ENCODE data around the gene STOX2.
A peak's percentile ranks its signal among the peaks of the same experiment; 100 is the strongest.

The STOX2 gene

DNA sequence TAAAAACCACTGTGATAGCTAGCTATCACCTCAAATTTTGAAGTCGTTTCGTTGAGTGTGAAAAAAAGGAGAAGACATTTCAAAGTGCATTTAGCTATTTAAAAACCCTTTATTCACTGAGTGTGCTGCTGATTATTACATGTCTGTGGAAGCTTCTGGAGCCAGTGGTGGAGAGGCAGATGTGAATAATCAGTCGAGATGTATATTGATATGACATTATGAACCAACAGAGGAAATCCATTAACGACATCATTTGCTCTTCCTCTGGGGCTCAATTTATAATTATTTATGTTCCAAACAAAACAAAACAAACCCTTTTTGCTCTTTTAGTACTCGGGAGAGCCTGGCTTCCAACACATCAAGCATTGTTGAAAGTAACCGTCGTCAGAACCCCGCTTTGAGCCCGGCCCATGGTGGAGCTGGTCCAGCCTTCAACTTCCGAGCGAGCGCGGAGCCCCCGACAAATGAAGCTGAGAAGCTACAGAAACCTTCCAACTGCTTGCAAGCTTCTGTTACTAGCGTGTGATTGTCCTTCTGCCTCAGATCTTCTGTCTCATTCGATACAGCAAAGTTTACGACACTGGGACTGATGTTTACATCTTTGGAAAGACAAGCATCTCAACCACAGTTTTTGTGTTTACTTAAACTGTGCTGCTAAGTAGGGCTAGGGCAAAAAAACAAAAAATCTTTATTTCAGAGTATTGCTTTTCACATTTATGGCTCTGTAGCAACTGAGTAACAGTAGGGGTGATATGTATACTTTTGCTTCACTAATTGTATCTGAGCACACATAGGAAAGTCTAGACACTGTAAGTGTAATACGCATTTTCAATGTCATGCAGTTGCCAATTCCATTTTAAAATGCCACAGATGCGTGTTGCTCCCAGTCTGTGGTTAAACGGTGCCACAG is 111.9 kb downstream of the STOX2 start:
- Histone ChIP-seq H3K9ac (ENCODE audit: low read length) (no peak overlapping the region), H3K27ac (ENCODE audit: low read depth, low read length) (peak overlapping the region; percentile 22), H3K4me3 (ENCODE audit: low read depth in 1 of 2, low read length in 2 of 2) (peak overlapping the region in 1 of 2 donors; percentile 16), H3K27me3 (ENCODE audit: control insufficient read depth in 1 of 2, insufficient read depth in 2 of 2, low read length in 2 of 2) (no peaks in the 10 kb centered on the region), H3K36me3 (ENCODE audit: insufficient read depth, low read length) (no peaks in the 10 kb centered on the region), H3K4me1 (ENCODE audit: insufficient read depth, low read length) (peaks cover 3% of the 10 kb centered on the region), H3K9me3 (ENCODE audit: low read length) (no peaks in the 10 kb centered on the region)

DNA sequence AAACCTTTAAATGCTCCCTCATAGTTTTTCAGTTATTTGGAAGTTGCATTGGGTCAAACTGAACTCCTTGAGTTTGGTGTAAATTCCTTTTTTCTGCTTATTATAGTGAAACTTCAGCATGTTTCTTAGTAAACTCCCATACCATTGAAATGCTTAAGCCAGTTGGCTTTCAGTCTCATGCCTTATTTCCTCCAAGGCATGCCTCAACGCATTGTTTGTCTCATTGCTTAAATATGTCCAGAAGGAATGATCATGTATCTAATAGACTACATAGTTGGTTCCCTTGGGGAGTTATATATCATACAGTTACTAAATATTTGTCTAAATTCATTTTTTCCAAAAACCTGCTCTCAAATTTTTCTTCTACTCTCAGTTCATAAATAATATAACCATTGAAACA is 114.0 kb downstream of the STOX2 start:
- Histone ChIP-seq H3K27me3 (ENCODE audit: control insufficient read depth in 1 of 2, insufficient read depth in 2 of 2, low read length in 2 of 2) (no peaks in the 10 kb centered on the region), H3K9ac (ENCODE audit: low read length) (no peak overlapping the region), H3K27ac (ENCODE audit: low read depth, low read length) (no peak overlapping the region), H3K4me3 (ENCODE audit: low read depth in 1 of 2, low read length in 2 of 2) (no peak overlapping the region), H3K4me1 (ENCODE audit: insufficient read depth, low read length) (peaks cover 3% of the 10 kb centered on the region), H3K36me3 (ENCODE audit: insufficient read depth, low read length) (no peaks in the 10 kb centered on the region), H3K9me3 (ENCODE audit: low read length) (no peaks in the 10 kb centered on the region)

DNA sequence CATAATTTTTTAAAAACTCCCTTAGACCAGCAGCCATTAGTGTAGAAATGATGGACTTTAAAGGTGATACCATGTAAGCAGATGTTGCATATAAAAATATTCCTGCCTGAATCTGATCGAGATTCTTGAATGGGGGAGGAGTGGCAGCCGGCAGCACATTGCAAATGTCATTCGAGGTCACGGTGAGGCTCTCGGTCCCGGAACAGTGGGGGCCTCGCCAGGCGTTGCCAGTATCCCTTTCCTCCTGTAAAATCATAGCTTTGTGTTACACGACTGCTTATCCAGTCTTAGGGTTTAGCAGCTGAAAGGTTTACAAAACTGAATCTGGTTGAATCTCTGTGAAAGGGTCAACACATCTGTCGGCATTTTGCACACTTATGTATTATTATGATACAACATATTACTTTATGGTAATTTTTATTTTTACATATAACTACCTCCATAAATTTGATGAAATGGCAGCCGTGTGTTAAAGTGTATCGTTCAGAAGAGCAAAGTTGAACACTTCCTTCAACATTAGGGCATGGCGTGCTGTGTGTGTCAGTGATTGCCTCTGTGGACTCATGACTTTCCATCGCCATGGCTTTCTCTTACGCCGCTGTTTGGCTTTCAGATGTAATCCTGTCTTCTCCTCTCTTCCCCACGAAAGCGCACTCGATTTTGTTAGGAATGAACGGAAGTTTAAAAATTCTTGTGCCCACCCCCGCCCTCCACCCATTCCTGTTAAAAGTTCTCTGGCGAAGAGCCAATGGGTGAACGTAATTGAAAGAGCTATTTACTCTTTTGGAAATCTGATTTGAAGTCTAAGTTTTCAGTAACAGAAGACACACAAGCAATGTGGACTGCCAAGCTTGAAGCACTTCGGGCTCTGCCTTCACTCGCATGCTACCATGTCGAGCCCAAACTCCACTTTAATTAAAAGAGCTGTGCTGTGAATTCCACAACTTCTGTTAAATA is 114.8 kb downstream of the STOX2 start:
- Histone ChIP-seq H3K27ac (ENCODE audit: low read depth, low read length) (no peak overlapping the region), H3K4me3 (ENCODE audit: low read depth in 1 of 2, low read length in 2 of 2) (no peak overlapping the region)

DNA sequence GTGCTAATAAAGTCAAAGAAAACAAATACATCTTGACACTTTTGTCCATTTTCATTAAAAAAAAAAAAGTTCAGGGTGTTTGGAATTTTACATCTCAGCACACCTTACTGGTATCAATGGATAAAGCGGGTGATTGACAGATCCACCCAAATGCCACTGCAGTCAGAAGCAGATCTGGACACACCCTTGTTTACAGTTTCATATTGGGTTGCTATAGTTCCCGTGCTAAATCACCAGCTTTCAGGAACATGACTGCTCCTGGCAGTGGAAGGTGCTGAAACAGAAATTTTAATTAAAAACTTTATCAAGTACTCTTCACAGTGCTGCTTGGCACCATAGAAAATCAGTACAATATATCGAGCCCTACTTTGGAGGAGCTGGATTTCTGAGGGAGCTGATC is 116.3 kb downstream of the STOX2 start:
- Histone ChIP-seq H3K9me3 (ENCODE audit: low read length) (no peaks in the 10 kb centered on the region), H3K9ac (ENCODE audit: low read length) (no peak overlapping the region), H3K36me3 (ENCODE audit: insufficient read depth, low read length) (no peaks in the 10 kb centered on the region), H3K27ac (ENCODE audit: low read depth, low read length) (no peak overlapping the region), H3K4me3 (ENCODE audit: low read depth in 1 of 2, low read length in 2 of 2) (no peak overlapping the region), H3K27me3 (ENCODE audit: control insufficient read depth in 1 of 2, insufficient read depth in 2 of 2, low read length in 2 of 2) (no peaks in the 10 kb centered on the region), H3K4me1 (ENCODE audit: insufficient read depth, low read length) (peaks cover 3% of the 10 kb centered on the region)

More for the DNA sequence above, 114.8 kb downstream of the STOX2 start:
- Histone ChIP-seq H3K36me3 (ENCODE audit: insufficient read depth, low read length) (no peaks in the 10 kb centered on the region), H3K4me1 (ENCODE audit: insufficient read depth, low read length) (peaks cover 3% of the 10 kb centered on the region), H3K27me3 (ENCODE audit: control insufficient read depth in 1 of 2, insufficient read depth in 2 of 2, low read length in 2 of 2) (no peaks in the 10 kb centered on the region), H3K9me3 (ENCODE audit: low read length) (no peaks in the 10 kb centered on the region), H3K9ac (ENCODE audit: low read length) (no peak overlapping the region)

DNA sequence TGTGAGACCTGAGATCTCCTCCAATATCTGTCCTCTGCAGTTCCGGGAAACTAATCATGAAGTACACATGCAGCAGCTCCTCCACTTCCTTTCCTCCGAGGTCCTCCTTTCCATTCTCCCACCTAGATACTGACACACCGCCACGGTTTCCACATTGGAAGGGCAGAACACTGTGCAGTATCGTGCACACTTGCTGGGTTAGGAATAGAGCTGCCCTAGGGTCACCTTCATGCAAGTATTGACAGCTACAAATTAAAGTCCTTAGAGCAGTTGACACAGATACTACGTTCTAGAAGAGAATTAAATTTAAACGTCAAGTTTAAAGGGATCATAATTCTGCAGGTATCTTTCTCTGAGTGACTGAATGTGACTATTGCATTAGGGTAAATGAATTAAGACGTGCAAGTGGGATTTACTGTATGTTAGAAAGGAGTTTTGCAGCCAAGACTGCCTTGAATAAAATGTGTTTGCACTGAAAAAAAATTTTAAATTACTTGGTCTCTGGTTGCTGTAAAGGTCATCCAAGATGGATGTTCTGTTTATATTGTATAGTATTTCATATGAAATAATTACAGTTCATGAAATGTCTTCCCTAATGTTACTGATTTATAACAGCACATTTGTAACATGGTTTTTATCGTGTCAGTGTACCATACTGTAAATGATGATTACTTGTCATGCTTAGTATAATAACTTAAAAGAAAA is 117.7 kb downstream of the STOX2 start:
- Histone ChIP-seq H3K27me3 (ENCODE audit: control insufficient read depth in 1 of 2, insufficient read depth in 2 of 2, low read length in 2 of 2) (no peaks in the 10 kb centered on the region), H3K36me3 (ENCODE audit: insufficient read depth, low read length) (no peaks in the 10 kb centered on the region), H3K9ac (ENCODE audit: low read length) (no peak overlapping the region), H3K9me3 (ENCODE audit: low read length) (no peaks in the 10 kb centered on the region), H3K27ac (ENCODE audit: low read depth, low read length) (no peak overlapping the region), H3K4me1 (ENCODE audit: insufficient read depth, low read length) (no peaks in the 10 kb centered on the region), H3K4me3 (ENCODE audit: low read depth in 1 of 2, low read length in 2 of 2) (no peak overlapping the region)

DNA sequence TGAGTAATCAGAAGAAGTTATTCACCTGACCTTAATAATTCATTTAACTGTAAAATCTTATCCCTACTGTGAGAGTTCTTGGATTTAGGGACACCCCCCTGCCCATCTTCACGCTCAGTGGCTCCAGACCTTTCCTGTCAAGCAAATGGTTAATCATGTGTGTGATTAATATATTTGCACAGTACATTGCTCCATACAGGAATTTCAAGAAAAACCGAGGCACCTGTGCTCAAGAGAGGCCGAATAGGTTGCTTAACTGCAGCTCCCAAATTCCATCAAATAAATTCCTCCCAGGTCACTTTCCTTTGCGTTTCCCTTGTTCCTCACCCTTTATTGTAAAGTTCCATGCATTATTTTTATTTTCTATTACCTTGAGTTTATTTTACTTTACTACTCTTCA is 119.5 kb downstream of the STOX2 start:
- Histone ChIP-seq H3K9me3 (ENCODE audit: low read length) (no peaks in the 10 kb centered on the region), H3K27ac (ENCODE audit: low read depth, low read length) (no peak overlapping the region), H3K27me3 (ENCODE audit: control insufficient read depth in 1 of 2, insufficient read depth in 2 of 2, low read length in 2 of 2) (no peaks in the 10 kb centered on the region), H3K9ac (ENCODE audit: low read length) (no peak overlapping the region), H3K4me1 (ENCODE audit: insufficient read depth, low read length) (peaks cover 5% of the 10 kb centered on the region), H3K4me3 (ENCODE audit: low read depth in 1 of 2, low read length in 2 of 2) (no peak overlapping the region), H3K36me3 (ENCODE audit: insufficient read depth, low read length) (no peaks in the 10 kb centered on the region)

DNA sequence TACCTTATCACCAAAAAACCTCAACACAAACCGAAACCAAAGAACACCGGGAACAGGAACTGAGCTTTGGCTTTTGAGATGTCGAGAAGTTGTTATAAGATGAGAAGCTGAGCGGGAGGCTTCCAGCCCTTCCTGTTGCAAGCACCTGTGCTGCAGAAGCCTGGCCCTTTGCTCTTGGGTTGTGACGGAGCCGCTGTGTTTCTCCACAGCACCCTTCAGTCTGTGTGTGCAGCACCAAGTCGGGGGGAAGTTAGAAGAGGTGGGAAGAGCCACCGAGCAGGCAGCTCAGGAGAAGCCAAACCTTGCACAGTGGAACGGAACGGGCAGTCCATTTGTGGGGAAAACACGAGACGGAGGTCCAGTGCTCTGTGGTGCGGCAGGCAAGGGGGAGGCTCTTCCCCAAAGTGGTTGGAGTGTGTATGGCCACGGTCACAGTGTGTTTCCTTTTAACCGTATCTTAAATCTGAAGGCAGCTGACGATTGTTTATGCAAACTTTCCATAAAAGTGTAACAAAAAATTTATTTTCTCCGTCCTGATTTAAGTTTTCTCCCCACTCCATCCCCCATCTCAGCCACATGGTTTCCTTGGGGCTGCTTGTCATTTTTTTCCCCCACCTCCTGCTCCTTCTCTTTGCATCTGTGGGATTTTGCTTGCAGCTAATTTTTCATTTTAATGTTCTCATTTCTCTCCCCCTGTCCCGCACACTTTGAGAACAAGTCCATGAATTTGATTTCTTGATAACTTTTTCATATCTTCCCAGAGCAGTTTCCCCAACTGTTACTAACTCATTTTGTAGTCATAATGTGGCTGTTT is 123.7 kb downstream of the STOX2 start:
- Histone ChIP-seq H3K9ac (ENCODE audit: low read length) (no peak overlapping the region), H3K27ac (ENCODE audit: low read depth, low read length) (no peak overlapping the region), H3K9me3 (ENCODE audit: low read length) (no peaks in the 10 kb centered on the region)

DNA sequence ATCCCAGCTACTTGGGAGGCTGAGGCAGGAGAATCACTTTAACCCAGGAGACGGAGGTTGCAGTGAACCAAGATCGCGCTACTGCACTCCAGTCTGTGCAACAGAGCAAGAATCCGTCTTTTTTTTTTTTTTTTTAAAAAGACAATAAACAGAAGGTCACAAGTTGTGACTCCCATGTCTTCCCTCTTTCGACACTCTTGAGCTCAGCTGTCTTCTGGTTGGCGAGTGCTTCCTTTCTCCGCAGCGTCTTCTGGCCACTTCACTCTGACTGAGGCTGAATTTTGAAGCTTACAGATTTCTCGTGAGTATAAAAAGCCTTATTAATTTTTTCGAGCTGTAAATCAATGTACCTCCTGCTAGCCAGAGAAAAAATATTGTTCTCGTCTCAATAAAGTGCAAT is 124.9 kb downstream of the STOX2 start:
- no peak overlapping the region for H3K9ac ChIP-seq (ENCODE audit: low read length)
- H3K4me3 ChIP-seq (ENCODE audit: low read depth in 1 of 2, low read length in 2 of 2): no peak overlapping the region
- no peak overlapping the region for H3K27ac ChIP-seq (ENCODE audit: low read depth, low read length)
- peaks cover 5% of the 10 kb centered on the region for H3K4me1 ChIP-seq (ENCODE audit: insufficient read depth, low read length)
- H3K36me3 ChIP-seq (ENCODE audit: insufficient read depth, low read length): no peaks in the 10 kb centered on the region
- peaks cover 0 to 4% of the 10 kb centered on the region in 2 donors for H3K27me3 ChIP-seq (ENCODE audit: control insufficient read depth in 1 of 2, insufficient read depth in 2 of 2, low read length in 2 of 2)
- no peaks in the 10 kb centered on the region for H3K9me3 ChIP-seq (ENCODE audit: low read length)

More for the DNA sequence above, 123.7 kb downstream of the STOX2 start:
- Histone ChIP-seq H3K4me1 (ENCODE audit: insufficient read depth, low read length) (peaks cover 5% of the 10 kb centered on the region), H3K4me3 (ENCODE audit: low read depth in 1 of 2, low read length in 2 of 2) (peak overlapping the region in 1 of 2 donors; percentile 51), H3K27me3 (ENCODE audit: control insufficient read depth in 1 of 2, insufficient read depth in 2 of 2, low read length in 2 of 2) (no peaks in the 10 kb centered on the region), H3K36me3 (ENCODE audit: insufficient read depth, low read length) (no peaks in the 10 kb centered on the region)

DNA sequence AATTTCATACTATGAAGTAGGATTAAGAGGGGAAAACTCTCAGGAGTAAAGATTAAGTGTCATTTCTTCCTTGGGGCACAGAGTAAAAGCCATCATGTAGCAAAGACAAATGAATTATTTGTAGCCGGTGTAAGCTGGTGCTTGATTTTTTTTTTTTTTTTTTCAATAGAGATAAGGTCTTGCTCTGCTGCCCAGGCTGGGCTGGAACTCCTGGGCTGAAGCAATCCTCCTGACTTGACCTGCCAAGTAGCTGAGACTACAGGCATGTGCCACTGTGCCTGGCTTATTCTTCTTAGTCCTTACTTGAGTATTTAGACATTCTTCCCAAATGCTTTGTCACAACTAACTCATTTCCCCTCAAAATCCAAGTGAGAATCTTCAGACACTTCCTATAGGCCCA is 125.7 kb downstream of the STOX2 start:
- no peak overlapping the region for H3K27ac ChIP-seq (ENCODE audit: low read depth, low read length)
- H3K4me1 ChIP-seq (ENCODE audit: insufficient read depth, low read length): peaks cover 5% of the 10 kb centered on the region
- no peak overlapping the region for H3K4me3 ChIP-seq (ENCODE audit: low read depth in 1 of 2, low read length in 2 of 2)
- H3K36me3 ChIP-seq (ENCODE audit: insufficient read depth, low read length): no peaks in the 10 kb centered on the region
- H3K9me3 ChIP-seq (ENCODE audit: low read length): no peaks in the 10 kb centered on the region
- H3K27me3 ChIP-seq (ENCODE audit: control insufficient read depth in 1 of 2, insufficient read depth in 2 of 2, low read length in 2 of 2): peaks cover 0 to 4% of the 10 kb centered on the region in 2 donors
- H3K9ac ChIP-seq (ENCODE audit: low read length): no peak overlapping the region

DNA sequence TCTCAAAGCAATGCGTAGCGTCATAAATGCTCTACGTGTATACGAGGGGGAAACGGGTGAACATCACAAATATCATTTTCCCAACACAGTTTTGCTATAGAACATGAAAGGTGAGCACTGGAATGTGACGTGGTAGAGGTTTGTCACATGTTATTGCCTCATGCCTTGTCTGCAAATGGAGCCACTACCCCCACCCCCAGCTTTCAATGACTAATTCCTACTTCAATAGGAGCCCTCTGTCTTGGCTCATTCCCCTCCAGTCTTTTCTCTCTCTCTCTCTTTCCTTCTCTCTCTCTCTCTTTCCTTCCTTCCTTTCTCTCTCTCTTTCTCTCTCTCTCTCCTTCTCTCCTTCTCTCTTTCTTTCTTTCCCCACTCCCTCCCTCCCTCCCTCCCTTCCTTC is 127.0 kb downstream of the STOX2 start:
- H3K9me3 ChIP-seq (ENCODE audit: low read length): no peaks in the 10 kb centered on the region
- no peak overlapping the region for H3K4me3 ChIP-seq (ENCODE audit: low read depth in 1 of 2, low read length in 2 of 2)
- no peak overlapping the region for H3K27ac ChIP-seq (ENCODE audit: low read depth, low read length)
- H3K4me1 ChIP-seq (ENCODE audit: insufficient read depth, low read length): peaks cover 5% of the 10 kb centered on the region
- H3K9ac ChIP-seq (ENCODE audit: low read length): no peak overlapping the region
- H3K36me3 ChIP-seq (ENCODE audit: insufficient read depth, low read length): no peaks in the 10 kb centered on the region
- peaks cover 0 to 4% of the 10 kb centered on the region in 2 donors for H3K27me3 ChIP-seq (ENCODE audit: control insufficient read depth in 1 of 2, insufficient read depth in 2 of 2, low read length in 2 of 2)
